DMS114 treated with DMSO at 0.1 percent for 48 hours (cell line): ENCODE measurements around the gene RASGRF2.
"Not testable (repeated sequence)": the region's sequence is repeated elsewhere in the genome, so short reads cannot be mapped to it uniquely, and the experiment has no call there.

Experiments
- DNase-seq: peaks from one replicate; lab custom pipeline; 2025; ENCODE audit not compliant: unreplicated experiment; lab: John Stamatoyannopoulos, UW

RASGRF2 gene

GRCh38 chr5:81233080-81233634 lies 273.0 kb downstream of the RASGRF2 start, which contains the start of gene CKMT2:
Gene CKMT2, plus strand, starts transcription at chr5:81233322. Its CDS starts 17,811 bp downstream, at chr5:81251133.
- DNase-seq, result no peak

GRCh38 chr5:81234299-81234698 lies 274.1 kb downstream of the RASGRF2 start:
- no peak for DNase-seq

- DNase-seq, result no peak
Observed at GRCh38 chr5:81234801-81235200, 274.6 kb downstream of the RASGRF2 start.

GRCh38 chr5:81235287-81236072 lies 275.3 kb downstream of the RASGRF2 start:
- no peak for DNase-seq

GRCh38 chr5:81238460-81238859 lies 278.3 kb downstream of the RASGRF2 start:
- DNase-seq, result no peak

GRCh38 chr5:81239613-81240012 lies 279.4 kb downstream of the RASGRF2 start:
- no peak for DNase-seq

GRCh38 chr5:81241001-81241400 lies 280.8 kb downstream of the RASGRF2 start:
- no peak for DNase-seq

GRCh38 chr5:81241961-81242648 lies 281.9 kb downstream of the RASGRF2 start:
- DNase-seq, result no peak

- DNase-seq, result no peak
Observed at GRCh38 chr5:81242906-81243436, 282.8 kb downstream of the RASGRF2 start.

GRCh38 chr5:81244451-81244850 lies 284.3 kb downstream of the RASGRF2 start:
- DNase-seq, result no peak

- DNase-seq, result no peak
Observed at GRCh38 chr5:81245871-81246235, 285.7 kb downstream of the RASGRF2 start.

GRCh38 chr5:81246697-81247096 lies 286.5 kb downstream of the RASGRF2 start:
- no peak for DNase-seq

- no peak for DNase-seq
Observed at GRCh38 chr5:81247441-81247972, 287.3 kb downstream of the RASGRF2 start.

- no peak for DNase-seq
Observed at GRCh38 chr5:81249240-81249639, 289.1 kb downstream of the RASGRF2 start.

GRCh38 chr5:81250004-81250403 lies 289.8 kb downstream of the RASGRF2 start:
- no peak for DNase-seq

- DNase-seq, result no peak
Observed at GRCh38 chr5:81251922-81252321, 291.8 kb downstream of the RASGRF2 start.

GRCh38 chr5:81252904-81253303 lies 292.7 kb downstream of the RASGRF2 start:
- no peak for DNase-seq

- no peak for DNase-seq
Observed at GRCh38 chr5:81253875-81254274, 293.7 kb downstream of the RASGRF2 start.

- DNase-seq, result no peak
Observed at GRCh38 chr5:81254886-81255559, 294.9 kb downstream of the RASGRF2 start.

- no peak for DNase-seq
Observed at GRCh38 chr5:81256766-81257165, 296.6 kb downstream of the RASGRF2 start.

- DNase-seq, result not testable (repeated sequence)
Observed at GRCh38 chr5:81262796-81263195, 302.6 kb downstream of the RASGRF2 start.
